B cell (primary cell): ENCODE results near the gene PHYH. TPM values are rescaled to one million over a fixed set of nuclear protein-coding genes. Genes with fewer than 3 reads are reported as not detected.

ENCODE experiments used
- ATAC-seq: fragments of 200-7000 bp; cut with Tn5 transposase; one replicate; pipeline ENCODE4 v1.10.0; 2021; ENCODE audit warnings: low read depth, mild to moderate bottlenecking, moderate number of reproducible peaks, moderate library complexity
- CTCF ChIA-PET: fragments of 350-600 bp; sonication (Branson Sonifier 250); formaldehyde crosslinking; loops from one replicate; lab custom pipeline; 2021; ENCODE audit warnings: antibody characterized with exemption, inconsistent platforms; lab: Charles Lee
- POLR2A ChIA-PET: fragments of 350-600 bp; sonication (Branson Sonifier 250); formaldehyde crosslinking; loops from one replicate; lab custom pipeline; 2021; ENCODE audit warnings: antibody characterized with exemption; lab: Charles Lee
- DNase-seq: peaks from one replicate; pipeline ENCODE4 v3.0.0; 2013
- H2AFZ ChIP-seq: 2 replicates; pipeline ENCODE4 v1.6.1; 2012; ENCODE audit warnings: mild to moderate bottlenecking, low read depth, low read length; ENCODE audit not compliant: insufficient read depth, poor library complexity, severe bottlenecking
- H3K27ac ChIP-seq, 2 donors: 1 replicate in 1 of 2; 2 replicates in 1 of 2; pipeline ENCODE4 v1.5.1; 2012 to 2013; ENCODE audit warnings: low read length in 2 of 2, mild to moderate bottlenecking in 2 of 2, moderate library complexity in 1 of 2
- H3K27me3 ChIP-seq, 4 experiments: fragments of 200-600 bp in 1 of 4; sonication (generic) in 1 of 4; replicated peaks in 1 of 4; 1 replicate in 2 of 4; 2 replicates in 2 of 4; pipeline versions ENCODE4 v1.6.1 to v1.7.0; 2013 to 2016; ENCODE audit warnings: low read length in 3 of 4, mild to moderate bottlenecking in 2 of 4, mixed read lengths in 1 of 4, moderate library complexity in 1 of 4; ENCODE audit not compliant: insufficient read depth in 4 of 4, control insufficient read depth in 3 of 4; ENCODE audit errors: control extremely low read depth in 1 of 4
- H3K36me3 ChIP-seq, 2 experiments: replicated peaks in 1 of 2; 1 replicate in 1 of 2; 2 replicates in 1 of 2; pipeline versions ENCODE4 v1.6.1 to v1.7.1; 2013; ENCODE audit warnings: low read length in 1 of 2; ENCODE audit not compliant: insufficient read depth in 2 of 2, control insufficient read depth in 1 of 2; ENCODE audit errors: control extremely low read depth in 1 of 2, extremely low read depth in 1 of 2
- H3K4me1 ChIP-seq, 2 donors: fragments of 200-600 bp in 1 of 2; sonication (generic) in 1 of 2; 1 replicate in 1 of 2; 2 replicates in 1 of 2; pipeline versions ENCODE4 v1.5.1 to v1.6.1; 2013 to 2017; ENCODE audit warnings: low read length in 2 of 2; ENCODE audit not compliant: control insufficient read depth in 2 of 2, insufficient read depth in 2 of 2
- H3K4me2 ChIP-seq: replicated peaks from 2 replicates; pipeline ENCODE3; 2012; ENCODE audit warnings: mild to moderate bottlenecking, low read depth, low read length; ENCODE audit not compliant: poor library complexity, severe bottlenecking
- H3K4me3 ChIP-seq, 5 experiments: fragments of 200-600 bp in 1 of 5; sonication (generic) in 1 of 5; 1 replicate in 3 of 5; 2 replicates in 2 of 5; pipeline versions ENCODE4 v1.5.1 to v1.7.0; 2011 to 2016; ENCODE audit warnings: low read length in 4 of 5, mild to moderate bottlenecking in 4 of 5, low read depth in 2 of 5, control low read depth in 1 of 5, moderate library complexity in 1 of 5; ENCODE audit not compliant: insufficient read depth in 1 of 5; ENCODE audit errors: control extremely low read depth in 1 of 5, extremely low read depth in 1 of 5
- H3K79me2 ChIP-seq: fragments of 200-600 bp; sonication (generic); one replicate; pipeline ENCODE4 v1.6.0; 2016; ENCODE audit warnings: low read length; ENCODE audit not compliant: control insufficient read depth, insufficient read depth
- H3K9ac ChIP-seq: fragments of 200-600 bp; sonication (generic); 2 replicates; pipeline ENCODE4 v1.6.1; 2017; ENCODE audit warnings: mild to moderate bottlenecking, low read length, moderate library complexity
- H3K9me3 ChIP-seq, 3 donors: one replicate each; pipeline versions ENCODE4 v1.6.1 to v1.7.1; 2013; ENCODE audit warnings: low read length in 2 of 3; ENCODE audit not compliant: control insufficient read depth in 2 of 3, insufficient read depth in 1 of 3; ENCODE audit errors: control extremely low read depth in 1 of 3
- H4K20me1 ChIP-seq: 2 replicates; pipeline ENCODE4 v1.6.0; 2012; ENCODE audit warnings: mild to moderate bottlenecking, low read length; ENCODE audit not compliant: insufficient read depth, control insufficient read depth, poor library complexity, severe bottlenecking
- H3K27ac Mint-ChIP-seq: one replicate; pipeline ENCODE4 v1.8.0; 2021; ENCODE audit warnings: mixed read lengths
- H3K27me3 Mint-ChIP-seq: one replicate; pipeline ENCODE4 v1.8.0; 2021; ENCODE audit warnings: mixed read lengths
- H3K4me1 Mint-ChIP-seq: one replicate; pipeline ENCODE4 v1.8.0; 2021; ENCODE audit warnings: mixed read lengths
- H3K4me3 Mint-ChIP-seq: one replicate; pipeline ENCODE4 v1.8.0; 2021; ENCODE audit warnings: mixed read lengths
- H3K9me3 Mint-ChIP-seq: one replicate; pipeline ENCODE4 v1.8.0; 2022; ENCODE audit warnings: mixed read lengths; ENCODE audit not compliant: insufficient read depth
- EZH2 ChIP-seq: IDR thresholded peaks from 2 replicates; pipeline ENCODE4 v1.6.1; 2012; ENCODE audit warnings: borderline replicate concordance, low read depth, mild to moderate bottlenecking, moderate library complexity, low read length; ENCODE audit not compliant: insufficient read depth, poor library complexity, severe bottlenecking
- WGBS: methylation state at CpG from one replicate; pipeline ENCODE4 v1.1.5; 2013; ENCODE audit warnings: missing lambda C conversion rate; ENCODE audit not compliant: insufficient coverage; 5-methylcytosine and 5-hydroxymethylcytosine counted together
- intact Hi-C: fragments of 100-400 bp; cut with micrococcal nuclease; formaldehyde crosslinking; loops from one replicate; pipeline ENCODE4 v1.10.0; 2022
- polyA plus RNA-seq: library from polyadenylated mRNA; depleted of rRNA; stranded (reverse); fragments of >200 nt; gene quantifications from 2 replicates; pipeline ENCODE4 v1.2.3, GENCODE V29; 2012
- total RNA-seq, 2 donors: library from RNA; stranded (reverse); fragments of 120-200 nt in 1 of 2; gene quantifications; 1 replicate in 1 of 2; 2 replicates in 1 of 2; pipeline versions ENCODE4 v1.2.3 to v1.2.4, GENCODE V29; 2013 to 2022
- TF ChIP-seq, protein P1 (sequence below): fragments of 200-600 bp; IDR thresholded peaks from one replicate; pipeline ENCODE4 v1.8.0; 2022; ENCODE audit warnings: antibody characterized with exemption, mild to moderate bottlenecking

Gene PHYH
- total and polyA plus RNA-seq, 2 donors (not counting 1 experiment from before 2014, with no cell fraction given) = 3.1 to 9.7 TPM

DNA sequence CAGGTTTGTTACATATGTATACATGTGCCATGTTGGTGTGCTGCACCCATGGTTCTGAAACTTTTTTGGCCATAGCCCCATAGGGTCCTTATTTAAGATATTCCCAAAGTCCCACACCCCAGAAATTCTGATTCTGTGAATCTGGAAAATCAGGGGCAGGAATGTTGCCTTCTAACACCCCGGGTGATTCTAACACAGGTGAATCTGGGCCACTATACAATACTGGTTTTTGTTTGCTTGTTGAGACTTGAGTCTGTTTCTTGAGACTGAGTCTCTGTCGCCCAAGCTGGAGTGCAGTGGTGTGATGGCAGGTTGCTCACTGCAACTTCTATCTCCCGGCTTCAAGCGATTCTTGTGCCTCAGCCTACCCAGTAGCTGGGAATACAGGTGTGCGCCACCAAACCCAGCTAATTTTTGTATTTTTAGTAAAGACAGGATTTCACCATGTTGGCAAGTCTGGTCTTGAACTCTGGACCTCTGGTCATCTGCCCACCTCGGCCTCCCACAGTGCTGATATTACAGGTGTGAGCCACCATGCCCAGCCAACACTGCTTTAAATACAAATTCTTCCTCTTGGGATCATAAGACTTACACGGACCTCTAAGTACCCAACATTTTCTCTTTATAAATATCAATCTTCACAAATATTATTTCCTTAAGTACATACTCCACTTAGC is 16.9 kb upstream of the PHYH start:
- ATAC-seq = no peak
- Histone ChIP-seq H2AFZ (no peak overlapping the region), H3K4me3 (no peak overlapping the region), H3K79me2 (no peaks in the 10 kb centered on the region), H3K27me3 (no peaks in the 10 kb centered on the region), H3K9ac (no peak overlapping the region), H3K4me2 (no peak overlapping the region), H3K9me3 (no peaks in the 10 kb centered on the region), H3K4me1 (no peaks in the 10 kb centered on the region), H3K27ac (no peak overlapping the region), H4K20me1 (no peaks in the 10 kb centered on the region), H3K36me3 (peaks cover 3 to 12% of the 10 kb centered on the region in 2 experiments)
- H3K4me1 Mint-ChIP-seq = no peaks in the 10 kb centered on the region
- TF ChIP-seq, protein P1, sequence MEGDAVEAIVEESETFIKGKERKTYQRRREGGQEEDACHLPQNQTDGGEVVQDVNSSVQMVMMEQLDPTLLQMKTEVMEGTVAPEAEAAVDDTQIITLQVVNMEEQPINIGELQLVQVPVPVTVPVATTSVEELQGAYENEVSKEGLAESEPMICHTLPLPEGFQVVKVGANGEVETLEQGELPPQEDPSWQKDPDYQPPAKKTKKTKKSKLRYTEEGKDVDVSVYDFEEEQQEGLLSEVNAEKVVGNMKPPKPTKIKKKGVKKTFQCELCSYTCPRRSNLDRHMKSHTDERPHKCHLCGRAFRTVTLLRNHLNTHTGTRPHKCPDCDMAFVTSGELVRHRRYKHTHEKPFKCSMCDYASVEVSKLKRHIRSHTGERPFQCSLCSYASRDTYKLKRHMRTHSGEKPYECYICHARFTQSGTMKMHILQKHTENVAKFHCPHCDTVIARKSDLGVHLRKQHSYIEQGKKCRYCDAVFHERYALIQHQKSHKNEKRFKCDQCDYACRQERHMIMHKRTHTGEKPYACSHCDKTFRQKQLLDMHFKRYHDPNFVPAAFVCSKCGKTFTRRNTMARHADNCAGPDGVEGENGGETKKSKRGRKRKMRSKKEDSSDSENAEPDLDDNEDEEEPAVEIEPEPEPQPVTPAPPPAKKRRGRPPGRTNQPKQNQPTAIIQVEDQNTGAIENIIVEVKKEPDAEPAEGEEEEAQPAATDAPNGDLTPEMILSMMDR = no peak
- TF ChIP-seq EZH2 = no peak
- WGBS = 95% methylated on average over 6 of the region's 7 CpGs
- no peak overlapping the region for H3K4me3 Mint-ChIP-seq
- no peaks in the 10 kb centered on the region for H3K9me3 Mint-ChIP-seq
- H3K27ac Mint-ChIP-seq = no peak overlapping the region
- no peaks in the 10 kb centered on the region for H3K27me3 Mint-ChIP-seq
- ChIA-PET CTCF (interaction anchor here (0.8 to 1.2 kb wide), 2 partner anchors 14 to 209 kb away, joined by 3 to 4 read pairs; no protein-coding TSS in a partner anchor), POLR2A (no interaction called here)
- intact Hi-C loops = no loop called here
- no peak for DNase-seq

DNA sequence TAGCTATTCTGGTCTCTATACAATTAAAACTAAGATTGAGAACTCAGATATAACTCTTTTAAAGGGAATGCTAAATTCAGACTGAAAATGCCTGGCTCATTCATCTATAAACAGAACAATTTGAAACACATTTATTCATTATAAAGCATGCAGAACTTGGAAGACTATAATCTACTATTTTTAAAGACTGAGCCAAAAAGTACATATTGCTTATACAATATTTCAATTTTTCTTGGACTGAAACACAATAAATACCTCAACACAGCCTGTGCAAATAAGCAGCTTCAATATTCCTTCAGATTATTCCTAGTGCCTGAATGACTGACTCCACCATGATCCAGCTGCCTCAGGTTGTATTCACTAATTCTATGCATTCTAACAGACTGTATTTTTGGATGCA is 15.5 kb upstream of the PHYH start:
- intact Hi-C loops = no loop called here
- no peak overlapping the region for H3K4me3 Mint-ChIP-seq
- CTCF ChIA-PET = interaction anchor here (1.2 kb wide), 1 partner anchor 13 kb away, joined by 4 read pairs; no protein-coding TSS in a partner anchor
- Histone ChIP-seq H4K20me1 (no peaks in the 10 kb centered on the region), H3K4me1 (no peaks in the 10 kb centered on the region), H3K27me3 (no peaks in the 10 kb centered on the region), H3K4me2 (no peak overlapping the region), H3K4me3 (no peak overlapping the region), H3K79me2 (no peaks in the 10 kb centered on the region), H3K9ac (no peak overlapping the region), H3K27ac (no peak overlapping the region), H2AFZ (no peak overlapping the region), H3K9me3 (no peaks in the 10 kb centered on the region), H3K36me3 (peaks cover 3 to 5% of the 10 kb centered on the region in 2 experiments)
- no peaks in the 10 kb centered on the region for H3K4me1 Mint-ChIP-seq
- no peak for TF ChIP-seq EZH2
- TF ChIP-seq, protein P1 = no peak
- POLR2A ChIA-PET = no interaction called here
- no peak overlapping the region for H3K27ac Mint-ChIP-seq
- H3K27me3 Mint-ChIP-seq = no peaks in the 10 kb centered on the region
- DNase-seq (no peak), ATAC-seq (no peak)
- H3K9me3 Mint-ChIP-seq = no peaks in the 10 kb centered on the region
